ENCODE data around the gene CADPS2.

CADPS2 gene

DNA sequence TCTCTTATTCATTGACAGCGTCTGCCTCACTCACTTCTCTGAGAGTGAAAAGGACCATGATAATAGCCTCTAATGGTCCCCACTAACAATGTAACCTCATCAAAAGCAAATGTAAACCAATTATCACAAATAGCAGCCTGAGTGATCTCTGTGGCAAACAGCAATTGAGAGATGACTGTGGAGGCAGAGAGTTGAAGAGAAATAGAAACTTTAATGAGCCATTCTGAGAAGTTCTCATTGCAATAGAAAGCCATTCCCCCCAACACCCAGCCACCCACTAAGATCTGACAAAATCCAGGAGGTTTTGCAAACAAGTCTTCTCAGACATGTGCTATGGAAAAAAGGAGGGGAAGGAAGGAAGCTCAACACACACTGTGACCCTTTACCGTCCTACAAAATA, 139.3 kb downstream of the CADPS2 start:
- TF ChIP-seq EGR1 (IDR thresholded peaks at IDR 0.05) (no peak), RAD21 (IDR thresholded peaks at IDR 0.05; ENCODE audit: low read depth) (no peak), ZBTB7A (IDR thresholded peaks at IDR 0.05; ENCODE audit: low read depth) (no peak), CREB1 (IDR thresholded peaks at IDR 0.05; ENCODE audit: low read depth) (no peak), NFIC (IDR thresholded peaks at IDR 0.05) (no peak), YY1 (IDR thresholded peaks at IDR 0.05; ENCODE audit: low read depth) (no peak), TCF12 (IDR thresholded peaks at IDR 0.05; ENCODE audit: low read depth) (no peak), TAF1 (IDR thresholded peaks at IDR 0.05; ENCODE audit: low read depth) (no peak), FOXM1 (IDR thresholded peaks at IDR 0.05; ENCODE audit: borderline replicate concordance, low read depth) (no peak), EP300 (IDR thresholded peaks at IDR 0.05; ENCODE audit: borderline replicate concordance) (no peak), CEBPB (IDR thresholded peaks at IDR 0.05) (no peak), TEAD4 (IDR thresholded peaks at IDR 0.05) (no peak)
- TF ChIP-seq, protein P1, sequence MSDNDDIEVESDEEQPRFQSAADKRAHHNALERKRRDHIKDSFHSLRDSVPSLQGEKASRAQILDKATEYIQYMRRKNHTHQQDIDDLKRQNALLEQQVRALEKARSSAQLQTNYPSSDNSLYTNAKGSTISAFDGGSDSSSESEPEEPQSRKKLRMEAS (IDR thresholded peaks at IDR 0.05): no peak
- TF ChIP-seq, protein P2, sequence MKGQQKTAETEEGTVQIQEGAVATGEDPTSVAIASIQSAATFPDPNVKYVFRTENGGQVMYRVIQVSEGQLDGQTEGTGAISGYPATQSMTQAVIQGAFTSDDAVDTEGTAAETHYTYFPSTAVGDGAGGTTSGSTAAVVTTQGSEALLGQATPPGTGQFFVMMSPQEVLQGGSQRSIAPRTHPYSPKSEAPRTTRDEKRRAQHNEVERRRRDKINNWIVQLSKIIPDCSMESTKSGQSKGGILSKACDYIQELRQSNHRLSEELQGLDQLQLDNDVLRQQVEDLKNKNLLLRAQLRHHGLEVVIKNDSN (IDR thresholded peaks at IDR 0.05): no peak
- TF ChIP-seq, protein P3, sequence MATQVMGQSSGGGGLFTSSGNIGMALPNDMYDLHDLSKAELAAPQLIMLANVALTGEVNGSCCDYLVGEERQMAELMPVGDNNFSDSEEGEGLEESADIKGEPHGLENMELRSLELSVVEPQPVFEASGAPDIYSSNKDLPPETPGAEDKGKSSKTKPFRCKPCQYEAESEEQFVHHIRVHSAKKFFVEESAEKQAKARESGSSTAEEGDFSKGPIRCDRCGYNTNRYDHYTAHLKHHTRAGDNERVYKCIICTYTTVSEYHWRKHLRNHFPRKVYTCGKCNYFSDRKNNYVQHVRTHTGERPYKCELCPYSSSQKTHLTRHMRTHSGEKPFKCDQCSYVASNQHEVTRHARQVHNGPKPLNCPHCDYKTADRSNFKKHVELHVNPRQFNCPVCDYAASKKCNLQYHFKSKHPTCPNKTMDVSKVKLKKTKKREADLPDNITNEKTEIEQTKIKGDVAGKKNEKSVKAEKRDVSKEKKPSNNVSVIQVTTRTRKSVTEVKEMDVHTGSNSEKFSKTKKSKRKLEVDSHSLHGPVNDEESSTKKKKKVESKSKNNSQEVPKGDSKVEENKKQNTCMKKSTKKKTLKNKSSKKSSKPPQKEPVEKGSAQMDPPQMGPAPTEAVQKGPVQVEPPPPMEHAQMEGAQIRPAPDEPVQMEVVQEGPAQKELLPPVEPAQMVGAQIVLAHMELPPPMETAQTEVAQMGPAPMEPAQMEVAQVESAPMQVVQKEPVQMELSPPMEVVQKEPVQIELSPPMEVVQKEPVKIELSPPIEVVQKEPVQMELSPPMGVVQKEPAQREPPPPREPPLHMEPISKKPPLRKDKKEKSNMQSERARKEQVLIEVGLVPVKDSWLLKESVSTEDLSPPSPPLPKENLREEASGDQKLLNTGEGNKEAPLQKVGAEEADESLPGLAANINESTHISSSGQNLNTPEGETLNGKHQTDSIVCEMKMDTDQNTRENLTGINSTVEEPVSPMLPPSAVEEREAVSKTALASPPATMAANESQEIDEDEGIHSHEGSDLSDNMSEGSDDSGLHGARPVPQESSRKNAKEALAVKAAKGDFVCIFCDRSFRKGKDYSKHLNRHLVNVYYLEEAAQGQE (IDR thresholded peaks at IDR 0.05; ENCODE audit: low read depth): no peak

DNA sequence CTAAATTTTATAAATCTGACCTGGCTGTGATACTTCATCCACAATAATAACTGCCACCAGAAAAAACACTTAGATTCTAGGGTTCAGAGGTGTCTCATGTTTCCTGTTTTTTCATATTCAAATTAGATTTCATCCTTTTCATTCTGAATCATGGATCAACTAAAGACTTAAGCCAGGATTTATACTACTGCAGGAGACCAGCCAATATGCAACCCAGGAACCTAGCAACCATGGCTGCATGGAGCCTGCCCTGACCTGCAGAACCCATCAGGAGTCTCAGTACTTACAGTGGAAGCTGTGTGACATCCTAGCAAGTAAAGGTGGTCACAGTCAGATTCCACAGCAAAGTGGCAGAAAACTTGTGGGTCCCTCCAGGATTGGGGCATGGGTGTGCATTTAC, 143.0 kb downstream of the CADPS2 start:
- TF ChIP-seq RAD21 (IDR thresholded peaks at IDR 0.05; ENCODE audit: low read depth): no peak
- TF ChIP-seq, protein P1 (IDR thresholded peaks at IDR 0.05): no peak
- no peak for TF ChIP-seq ZBTB7A (IDR thresholded peaks at IDR 0.05; ENCODE audit: low read depth)
- TF ChIP-seq TCF12 (IDR thresholded peaks at IDR 0.05; ENCODE audit: low read depth): no peak
- no peak for TF ChIP-seq FOXM1 (IDR thresholded peaks at IDR 0.05; ENCODE audit: borderline replicate concordance, low read depth)
- TF ChIP-seq NFIC (IDR thresholded peaks at IDR 0.05): no peak
- no peak for TF ChIP-seq TEAD4 (IDR thresholded peaks at IDR 0.05)
- TF ChIP-seq YY1 (IDR thresholded peaks at IDR 0.05; ENCODE audit: low read depth): no peak
- TF ChIP-seq CEBPB (IDR thresholded peaks at IDR 0.05): no peak
- TF ChIP-seq EGR1 (IDR thresholded peaks at IDR 0.05): no peak
- TF ChIP-seq CREB1 (IDR thresholded peaks at IDR 0.05; ENCODE audit: low read depth): no peak
- TF ChIP-seq EP300 (IDR thresholded peaks at IDR 0.05; ENCODE audit: borderline replicate concordance): no peak

DNA sequence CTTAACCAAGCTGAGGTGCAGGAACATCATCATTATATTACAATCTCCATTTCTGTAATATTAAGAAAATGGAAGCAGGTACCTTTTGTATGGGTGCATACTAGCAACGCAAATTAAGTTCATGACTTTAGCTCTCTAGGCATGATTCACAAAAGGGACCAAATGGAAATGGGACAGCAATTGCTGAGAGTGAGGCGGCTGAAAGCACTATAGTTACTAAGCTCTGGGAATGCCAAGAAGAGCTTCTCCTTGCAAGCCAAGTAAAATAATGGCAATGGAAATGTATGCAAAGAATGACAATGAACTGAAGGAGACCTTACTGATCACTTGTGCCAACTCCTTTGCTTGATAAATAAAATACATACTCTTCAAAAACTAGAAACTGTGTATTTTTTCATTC, 147.3 kb downstream of the CADPS2 start:
- TF ChIP-seq EP300 (IDR thresholded peaks at IDR 0.05; ENCODE audit: borderline replicate concordance): no peak
- TF ChIP-seq YY1 (IDR thresholded peaks at IDR 0.05; ENCODE audit: low read depth): no peak
- TF ChIP-seq, protein P3 (IDR thresholded peaks at IDR 0.05; ENCODE audit: low read depth): no peak
- no peak for TF ChIP-seq TEAD4 (IDR thresholded peaks at IDR 0.05)
- TF ChIP-seq EGR1 (IDR thresholded peaks at IDR 0.05): no peak
- TF ChIP-seq, protein P1 (IDR thresholded peaks at IDR 0.05): no peak
- no peak for TF ChIP-seq CREB1 (IDR thresholded peaks at IDR 0.05; ENCODE audit: low read depth)
- no peak for TF ChIP-seq TAF1 (IDR thresholded peaks at IDR 0.05; ENCODE audit: low read depth)
- TF ChIP-seq, protein P2 (IDR thresholded peaks at IDR 0.05): no peak
- no peak for TF ChIP-seq FOXM1 (IDR thresholded peaks at IDR 0.05; ENCODE audit: borderline replicate concordance, low read depth)
- TF ChIP-seq NFIC (IDR thresholded peaks at IDR 0.05): no peak
- TF ChIP-seq CEBPB (IDR thresholded peaks at IDR 0.05): no peak
- TF ChIP-seq RAD21 (IDR thresholded peaks at IDR 0.05; ENCODE audit: low read depth): no peak
- TF ChIP-seq TCF12 (IDR thresholded peaks at IDR 0.05; ENCODE audit: low read depth): no peak
- no peak for TF ChIP-seq ZBTB7A (IDR thresholded peaks at IDR 0.05; ENCODE audit: low read depth)

DNA sequence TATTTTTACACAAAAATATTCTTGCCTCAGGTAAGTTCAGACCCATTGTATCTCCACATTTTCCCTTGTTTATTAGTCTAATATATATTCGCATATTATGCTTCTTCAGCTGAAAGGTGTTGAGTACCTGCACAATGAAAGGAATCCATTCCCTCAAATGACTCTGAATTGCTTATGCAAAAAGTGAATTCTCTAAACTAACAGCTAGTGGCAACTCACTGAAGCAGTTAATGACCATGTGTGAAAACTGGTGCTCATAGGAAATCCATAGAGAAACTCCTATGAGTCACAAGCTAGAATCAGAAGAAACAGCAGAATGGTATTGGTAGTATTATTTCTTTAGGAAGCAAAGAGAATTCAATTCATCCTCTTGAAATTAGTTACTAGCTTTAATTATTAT, 150.1 kb downstream of the CADPS2 start:
- TF ChIP-seq, protein P1 (IDR thresholded peaks at IDR 0.05): no peak
- no peak for TF ChIP-seq EGR1 (IDR thresholded peaks at IDR 0.05)
- TF ChIP-seq TEAD4 (IDR thresholded peaks at IDR 0.05): no peak
- no peak for TF ChIP-seq CREB1 (IDR thresholded peaks at IDR 0.05; ENCODE audit: low read depth)
- no peak for TF ChIP-seq FOXM1 (IDR thresholded peaks at IDR 0.05; ENCODE audit: borderline replicate concordance, low read depth)
- TF ChIP-seq RAD21 (IDR thresholded peaks at IDR 0.05; ENCODE audit: low read depth): no peak
- no peak for TF ChIP-seq NFIC (IDR thresholded peaks at IDR 0.05)
- TF ChIP-seq ZBTB7A (IDR thresholded peaks at IDR 0.05; ENCODE audit: low read depth): no peak
- no peak for TF ChIP-seq YY1 (IDR thresholded peaks at IDR 0.05; ENCODE audit: low read depth)
- no peak for TF ChIP-seq TCF12 (IDR thresholded peaks at IDR 0.05; ENCODE audit: low read depth)
- TF ChIP-seq, protein P3 (IDR thresholded peaks at IDR 0.05; ENCODE audit: low read depth): no peak
